Adrenal gland (tissue), 12 donors: ENCODE data around the gene FHOD3. TPM values are rescaled to one million over a fixed set of nuclear protein-coding genes. Genes with fewer than 3 reads are reported as not detected.
"Not testable (repeated sequence)": the region's sequence is repeated elsewhere in the genome, so short reads cannot be mapped to it uniquely, and the experiment has no call there.

Experiments used
- DNase-seq, 7 donors: peaks; one replicate each; pipeline ENCODE4 v3.0.0-alpha.2; 2019 to 2020
- H3K27ac ChIP-seq, 5 donors: fragments of 200-600 bp; sonication (generic) in 4 of 5; 1 replicate in 3 of 5; 2 replicates in 2 of 5; pipeline versions ENCODE4 v1.5.1 to v1.8.0; 2016 to 2020; ENCODE audit warnings: mild to moderate bottlenecking in 1 of 5
- H3K27me3 ChIP-seq: fragments of 200-600 bp; 2 replicates; pipeline ENCODE4 v1.8.0; 2021
- H3K36me3 ChIP-seq, 2 donors: fragments of 200-600 bp; replicated peaks in 1 of 2; 1 replicate in 1 of 2; 2 replicates in 1 of 2; pipeline versions ENCODE4 v1.5.1 to v1.8.0; 2018 to 2022
- H3K4me1 ChIP-seq, 2 donors: fragments of 200-600 bp; replicated peaks in 1 of 2; 1 replicate in 1 of 2; 2 replicates in 1 of 2; pipeline versions ENCODE4 v1.5.1 to v1.8.0; 2018 to 2021
- H3K4me3 ChIP-seq, 4 donors: fragments of 200-600 bp; sonication (generic) in 3 of 4; one replicate each; pipeline ENCODE4 v1.5.1; 2016 to 2018
- H3K9me3 ChIP-seq, 3 donors: fragments of 200-600 bp; sonication (generic) in 1 of 3; replicated peaks in 1 of 3; 1 replicate in 2 of 3; 2 replicates in 1 of 3; pipeline versions ENCODE4 v1.5.1 to v1.8.0; 2016 to 2021
- CTCF ChIP-seq, 6 experiments: fragments of 450-650 bp in 4 of 6; fragments of 200-600 bp in 2 of 6; sonication (generic) in 1 of 6; IDR thresholded peaks; 1 replicate in 5 of 6; 2 replicates in 1 of 6; pipeline versions ENCODE4 v1.5.1 to v1.8.0; 2016 to 2021; ENCODE audit warnings: antibody characterized with exemption in 6 of 6, mild to moderate bottlenecking in 2 of 6, moderate library complexity in 1 of 6
- POLR2A ChIP-seq, 2 donors: fragments of 450-650 bp; IDR thresholded peaks; one replicate each; pipeline ENCODE4 v1.6.1; 2017; ENCODE audit warnings: antibody characterized with exemption in 2 of 2, mild to moderate bottlenecking in 2 of 2, moderate library complexity in 1 of 2
- WGBS, 4 donors: extraction: QIAGEN DNeasy Blood & Tissue Kit in 2 of 4; methylation state at CpG; one replicate each; pipeline versions ENCODE4 v1.1.5 to v1.1.7; 2013 to 2017; 5-methylcytosine and 5-hydroxymethylcytosine counted together
- intact Hi-C, 2 donors: fragments of 100-400 bp; cut with DNase I; formaldehyde crosslinking; loops; one replicate each; pipeline versions ENCODE4 v1.14.1 to v1.15.0; 2022 to 2023
- polyA plus RNA-seq, 3 donors: library from polyadenylated mRNA; stranded (reverse); fragments of 200-250 nt in 2 of 3; fragments of 350-450 nt in 1 of 3; fragmentation: Illumina TruSeq in 1 of 3; extraction: RNeasy Lipid Tissue Mini Kit (QIAGEN cat#74804) in 1 of 3; gene quantifications; one replicate each; pipeline ENCODE4 v1.2.3, GENCODE V29; 2013 to 2014
- total RNA-seq, 9 donors: library from RNA; depleted of rRNA in 4 of 9; stranded (reverse); fragments of >200 nt in 4 of 9; fragments of 120-200 nt in 1 of 9; fragmentation: NEBNext Ultra II Directional in 1 of 9; extraction: Animal tissue kit (Norgen Biotek cat#: 25700) in 1 of 9; gene quantifications; one replicate each; pipeline versions ENCODE4 v1.1.0 to v1.2.4, GENCODE V29; 2013 to 2023
- donor health status: healthy with polysubstance abuse.
- donor health status: Bipolar disorder and iron deficiency.
- donor health status: DM: yes; HTN: yes; CAD: no.
- donor health status: DM: no; HTN: no; CAD: no.
- donor health status: DM: no; HTN: no; CAD: no.
- donor health status: DM: yes; HTN: yes; CAD: no.

Gene FHOD3
- total and polyA plus RNA-seq, 12 donors: 17.5 to 87.9 (median 48.5) TPM

GRCh38 chr18:36812678-36813077 is 515.2 kb downstream of the FHOD3 start:
- 59 to 81% (median 75%) methylated on average over 3 of the region's 3 CpGs for WGBS, 4 donors
- peak in 5 of 7 donors; percentile 19 to 74 (median 37) for DNase-seq
- TF ChIP-seq CTCF (IDR thresholded peaks at IDR 0.05) (no peak), POLR2A (IDR thresholded peaks at IDR 0.05) (no peak)

GRCh38 chr18:36813101-36813775 is 515.7 kb downstream of the FHOD3 start:
- H3K27me3 ChIP-seq: no peaks in the 10 kb centered on the region
- WGBS, 4 donors: 90 to 94% (median 94%) methylated on average over 4 of the region's 4 CpGs
- no peak for TF ChIP-seq POLR2A (IDR thresholded peaks at IDR 0.05)
- TF ChIP-seq CTCF (IDR thresholded peaks at IDR 0.05): no peak
- H3K4me3 ChIP-seq: no peak overlapping the region
- DNase-seq: no peak
- intact Hi-C loops: no loop called here
- H3K27ac ChIP-seq: peak overlapping the region in 2 of 5 donors; percentile 62 to 70
- H3K9me3 ChIP-seq: no peaks in the 10 kb centered on the region
- peaks cover 10 to 27% of the 10 kb centered on the region in 2 donors for H3K4me1 ChIP-seq
- H3K36me3 ChIP-seq: peaks cover 0 to 10% of the 10 kb centered on the region in 2 donors

More at GRCh38 chr18:36812678-36813077, 515.2 kb downstream of the FHOD3 start:
- H3K4me1 ChIP-seq: peaks cover 10 to 27% of the 10 kb centered on the region in 2 donors
- no peaks in the 10 kb centered on the region for H3K9me3 ChIP-seq
- peaks cover 0 to 4% of the 10 kb centered on the region in 2 donors for H3K36me3 ChIP-seq
- no peaks in the 10 kb centered on the region for H3K27me3 ChIP-seq
- H3K27ac ChIP-seq: peak overlapping the region in 4 of 5 donors; percentile 7 to 70 (median 40)
- H3K4me3 ChIP-seq: no peak overlapping the region
- intact Hi-C loops: no loop called here

- intact Hi-C loops: no loop called here
- Histone ChIP-seq H3K27me3 (no peaks in the 10 kb centered on the region), H3K36me3 (peaks cover 0 to 16% of the 10 kb centered on the region in 2 donors), H3K27ac (peak overlapping the region in 1 of 5 donors; percentile 62), H3K4me3 (no peak overlapping the region), H3K9me3 (no peaks in the 10 kb centered on the region), H3K4me1 (peaks cover 10 to 27% of the 10 kb centered on the region in 2 donors)
- DNase-seq: no peak
- WGBS, 4 donors: 89 to 95% (median 95%) methylated on average over 3 of the region's 3 CpGs
- no peak for TF ChIP-seq CTCF (IDR thresholded peaks at IDR 0.05)
- no peak for TF ChIP-seq POLR2A (IDR thresholded peaks at IDR 0.05)
These were observed 516.3 kb downstream of the FHOD3 start for GRCh38 chr18:36813824-36814223.

GRCh38 chr18:36814994-36815393 is 517.5 kb downstream of the FHOD3 start:
- H3K9me3 ChIP-seq: no peaks in the 10 kb centered on the region
- no peak for TF ChIP-seq CTCF (IDR thresholded peaks at IDR 0.05)
- no peak for TF ChIP-seq POLR2A (IDR thresholded peaks at IDR 0.05)
- H3K4me3 ChIP-seq: no peak overlapping the region
- no peak for DNase-seq
- peaks cover 0 to 17% of the 10 kb centered on the region in 2 donors for H3K36me3 ChIP-seq
- H3K27ac ChIP-seq: peak overlapping the region in 1 of 5 donors; percentile 11
- WGBS, 4 donors: 0 to 93% (median 59%) methylated on average over 1 of the region's 1 CpG
- no peaks in the 10 kb centered on the region for H3K27me3 ChIP-seq
- intact Hi-C loops: no loop called here
- peaks cover 10 to 23% of the 10 kb centered on the region in 2 donors for H3K4me1 ChIP-seq

- intact Hi-C loops: not testable (repeated sequence)
These were observed 518.6 kb downstream of the FHOD3 start for GRCh38 chr18:36816096-36816495.

More at GRCh38 chr18:36816096-36816495, 518.6 kb downstream of the FHOD3 start:
- Histone ChIP-seq H3K36me3 (peaks cover 0 to 17% of the 10 kb centered on the region in 2 donors), H3K4me1 (peaks cover 10 to 22% of the 10 kb centered on the region in 2 donors)
- not testable (repeated sequence) for H3K9me3 ChIP-seq, H3K27me3 ChIP-seq, H3K27ac ChIP-seq, H3K4me3 ChIP-seq, DNase-seq
